ENCODE measurements around the gene EPS8L1. TPM values are rescaled to one million over a fixed set of nuclear protein-coding genes. Genes with fewer than 3 reads are reported as not detected.
"Not testable (repeated sequence)": the region's sequence is repeated elsewhere in the genome, so short reads cannot be mapped to it uniquely, and the experiment has no call there.

EPS8L1 gene
- 375 to 425 TPM (median 396 TPM) in 3 replicates for total RNA-seq

- peak; percentile 62 to 78 for DNase-seq (ENCODE audit: low spot score in 2 of 2, unreplicated experiment in 2 of 2)
- TF ChIP-seq, protein P1, sequence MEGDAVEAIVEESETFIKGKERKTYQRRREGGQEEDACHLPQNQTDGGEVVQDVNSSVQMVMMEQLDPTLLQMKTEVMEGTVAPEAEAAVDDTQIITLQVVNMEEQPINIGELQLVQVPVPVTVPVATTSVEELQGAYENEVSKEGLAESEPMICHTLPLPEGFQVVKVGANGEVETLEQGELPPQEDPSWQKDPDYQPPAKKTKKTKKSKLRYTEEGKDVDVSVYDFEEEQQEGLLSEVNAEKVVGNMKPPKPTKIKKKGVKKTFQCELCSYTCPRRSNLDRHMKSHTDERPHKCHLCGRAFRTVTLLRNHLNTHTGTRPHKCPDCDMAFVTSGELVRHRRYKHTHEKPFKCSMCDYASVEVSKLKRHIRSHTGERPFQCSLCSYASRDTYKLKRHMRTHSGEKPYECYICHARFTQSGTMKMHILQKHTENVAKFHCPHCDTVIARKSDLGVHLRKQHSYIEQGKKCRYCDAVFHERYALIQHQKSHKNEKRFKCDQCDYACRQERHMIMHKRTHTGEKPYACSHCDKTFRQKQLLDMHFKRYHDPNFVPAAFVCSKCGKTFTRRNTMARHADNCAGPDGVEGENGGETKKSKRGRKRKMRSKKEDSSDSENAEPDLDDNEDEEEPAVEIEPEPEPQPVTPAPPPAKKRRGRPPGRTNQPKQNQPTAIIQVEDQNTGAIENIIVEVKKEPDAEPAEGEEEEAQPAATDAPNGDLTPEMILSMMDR (IDR thresholded peaks at IDR 0.05; ENCODE audit: unreplicated experiment): no peak
- peaks cover 3% of the 10 kb centered on the region for H3K9me3 Mint-ChIP-seq
- peak within 1 kb of the TSS; percentile 93 for H3K27ac Mint-ChIP-seq
- peaks cover 13% of the 10 kb centered on the region for H3K36me3 Mint-ChIP-seq
- peaks cover 48% of the 10 kb centered on the region for H3K27me3 Mint-ChIP-seq (ENCODE audit: low read depth)
- peak within 1 kb of the TSS; percentile 73 for H3K4me3 Mint-ChIP-seq
- H3K4me1 Mint-ChIP-seq: peaks cover 49% of the 10 kb centered on the region
These were observed at the start of gene EPS8L1 for GRCh38 chr19:55075371-55075998. Gene EPS8L1 (plus strand): TSS chr19:55075869. CDS start chr19:55076445, 576 bp downstream.

DNA sequence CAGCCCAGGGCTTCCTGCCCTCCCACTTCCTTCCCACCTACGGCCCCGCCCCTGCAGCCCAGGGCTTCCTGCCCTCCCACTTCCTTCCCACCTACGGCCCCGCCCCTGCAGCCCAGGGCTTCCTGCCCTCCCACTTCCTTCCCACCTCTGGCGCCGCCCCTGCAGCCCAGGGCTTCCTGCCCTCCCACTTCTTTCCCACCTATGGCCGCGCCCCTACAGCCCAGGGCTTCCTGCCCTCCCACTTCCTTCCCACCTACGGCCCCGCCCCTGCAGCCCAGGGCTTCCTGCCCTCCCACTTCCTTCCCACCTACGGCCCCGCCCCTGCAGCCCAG is 48.6 kb upstream of the EPS8L1 start:
- Mint-ChIP-seq H3K36me3 (peaks cover 20% of the 10 kb centered on the region), H3K9me3 (peaks cover 19% of the 10 kb centered on the region)
- H3K4me3 Mint-ChIP-seq; H3K4me1 Mint-ChIP-seq; H3K27ac Mint-ChIP-seq; H3K27me3 Mint-ChIP-seq (ENCODE audit: low read depth); DNase-seq (ENCODE audit: low spot score in 2 of 2, unreplicated experiment in 2 of 2): not testable (repeated sequence)

- TF ChIP-seq, protein P1 (IDR thresholded peaks at IDR 0.05; ENCODE audit: unreplicated experiment): no peak
- DNase-seq (ENCODE audit: low spot score in 2 of 2, unreplicated experiment in 2 of 2): no peak
- Mint-ChIP-seq H3K27me3 (ENCODE audit: low read depth) (no peaks in the 10 kb centered on the region), H3K4me3 (no peak overlapping the region), H3K36me3 (peaks cover 15% of the 10 kb centered on the region), H3K4me1 (no peaks in the 10 kb centered on the region), H3K9me3 (peaks cover 13% of the 10 kb centered on the region), H3K27ac (no peak overlapping the region)
These were observed 48.0 kb upstream of the EPS8L1 start for GRCh38 chr19:55027472-55028337.

DNA sequence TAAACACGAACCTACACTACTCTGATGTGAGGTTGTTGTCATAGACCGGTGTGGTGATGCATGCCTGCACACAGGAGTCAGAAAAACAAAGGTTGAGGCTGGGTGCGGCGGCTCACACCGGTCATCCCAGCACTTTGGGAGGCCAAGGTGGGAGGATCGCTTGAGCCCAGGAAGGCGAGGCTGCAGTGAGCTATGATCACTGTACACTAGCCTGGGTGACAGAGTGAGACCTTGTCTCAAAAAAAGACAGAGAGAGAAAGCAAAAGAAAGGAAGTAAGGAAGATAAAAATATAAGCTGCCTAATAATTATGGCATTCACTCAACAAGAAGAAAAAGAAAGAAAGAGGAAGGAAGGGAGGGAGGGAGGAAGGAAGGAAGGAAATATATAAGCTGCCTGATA is 46.9 kb upstream of the EPS8L1 start:
- no peaks in the 10 kb centered on the region for H3K27me3 Mint-ChIP-seq (ENCODE audit: low read depth)
- peaks cover 9% of the 10 kb centered on the region for H3K36me3 Mint-ChIP-seq
- H3K4me3 Mint-ChIP-seq: no peak overlapping the region
- H3K4me1 Mint-ChIP-seq: no peaks in the 10 kb centered on the region
- DNase-seq (ENCODE audit: low spot score in 2 of 2, unreplicated experiment in 2 of 2): no peak
- TF ChIP-seq, protein P1 (IDR thresholded peaks at IDR 0.05; ENCODE audit: unreplicated experiment): no peak
- H3K9me3 Mint-ChIP-seq: peaks cover 6% of the 10 kb centered on the region
- no peak overlapping the region for H3K27ac Mint-ChIP-seq

GRCh38 chr19:55031178-55031577 is 44.5 kb upstream of the EPS8L1 start:
- Mint-ChIP-seq H3K4me1 (no peaks in the 10 kb centered on the region), H3K27ac (no peak overlapping the region), H3K9me3 (peaks cover 2% of the 10 kb centered on the region), H3K36me3 (peaks cover 4% of the 10 kb centered on the region), H3K27me3 (ENCODE audit: low read depth) (no peaks in the 10 kb centered on the region), H3K4me3 (no peak overlapping the region)
- DNase-seq (ENCODE audit: low spot score in 2 of 2, unreplicated experiment in 2 of 2): no peak
- TF ChIP-seq, protein P1 (IDR thresholded peaks at IDR 0.05; ENCODE audit: unreplicated experiment): no peak

DNA sequence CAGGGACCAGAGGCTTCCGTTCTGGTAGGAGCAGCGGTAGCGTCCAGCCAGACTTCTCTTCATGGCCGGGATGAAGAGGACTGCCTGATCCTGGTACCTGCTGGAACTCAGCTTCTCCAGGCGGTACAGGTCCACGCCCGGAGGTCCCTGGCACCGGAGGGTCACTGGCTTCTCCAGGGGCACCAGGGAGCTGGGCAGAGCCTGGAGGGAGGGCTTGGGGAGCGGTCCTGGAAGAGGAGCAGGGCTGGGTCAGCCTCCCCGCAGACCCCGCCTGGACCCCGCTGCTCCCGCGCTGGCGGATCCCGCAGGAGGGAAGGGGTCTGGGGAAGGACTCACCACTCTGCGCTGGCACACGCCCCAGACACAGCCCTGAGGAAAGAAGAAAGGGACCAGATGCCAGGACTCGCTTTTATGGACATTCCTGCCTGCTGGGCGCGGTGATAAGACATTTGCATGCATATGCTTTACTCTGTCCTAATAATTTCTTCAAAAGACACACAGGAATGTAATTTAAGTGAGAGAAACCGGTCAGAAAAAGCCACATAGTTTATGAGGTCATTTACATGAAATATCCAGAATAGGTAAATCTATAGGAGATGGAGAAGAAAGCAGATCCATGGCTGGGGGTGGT is 43.4 kb upstream of the EPS8L1 start:
- no peaks in the 10 kb centered on the region for H3K27me3 Mint-ChIP-seq (ENCODE audit: low read depth)
- DNase-seq (ENCODE audit: low spot score in 2 of 2, unreplicated experiment in 2 of 2): no peak
- no peaks in the 10 kb centered on the region for H3K9me3 Mint-ChIP-seq
- H3K4me3 Mint-ChIP-seq: no peak overlapping the region
- TF ChIP-seq, protein P1 (IDR thresholded peaks at IDR 0.05; ENCODE audit: unreplicated experiment): no peak
- peaks cover 2% of the 10 kb centered on the region for H3K36me3 Mint-ChIP-seq
- H3K27ac Mint-ChIP-seq: no peak overlapping the region
- H3K4me1 Mint-ChIP-seq: no peaks in the 10 kb centered on the region

GRCh38 chr19:55032976-55033643 is 42.6 kb upstream of the EPS8L1 start:
- not testable (repeated sequence) for H3K9me3 Mint-ChIP-seq; H3K4me3 Mint-ChIP-seq; H3K36me3 Mint-ChIP-seq; H3K4me1 Mint-ChIP-seq; DNase-seq (ENCODE audit: low spot score in 2 of 2, unreplicated experiment in 2 of 2); H3K27me3 Mint-ChIP-seq (ENCODE audit: low read depth); H3K27ac Mint-ChIP-seq
